ENCODE data around the gene NFE2L2.

DNA sequence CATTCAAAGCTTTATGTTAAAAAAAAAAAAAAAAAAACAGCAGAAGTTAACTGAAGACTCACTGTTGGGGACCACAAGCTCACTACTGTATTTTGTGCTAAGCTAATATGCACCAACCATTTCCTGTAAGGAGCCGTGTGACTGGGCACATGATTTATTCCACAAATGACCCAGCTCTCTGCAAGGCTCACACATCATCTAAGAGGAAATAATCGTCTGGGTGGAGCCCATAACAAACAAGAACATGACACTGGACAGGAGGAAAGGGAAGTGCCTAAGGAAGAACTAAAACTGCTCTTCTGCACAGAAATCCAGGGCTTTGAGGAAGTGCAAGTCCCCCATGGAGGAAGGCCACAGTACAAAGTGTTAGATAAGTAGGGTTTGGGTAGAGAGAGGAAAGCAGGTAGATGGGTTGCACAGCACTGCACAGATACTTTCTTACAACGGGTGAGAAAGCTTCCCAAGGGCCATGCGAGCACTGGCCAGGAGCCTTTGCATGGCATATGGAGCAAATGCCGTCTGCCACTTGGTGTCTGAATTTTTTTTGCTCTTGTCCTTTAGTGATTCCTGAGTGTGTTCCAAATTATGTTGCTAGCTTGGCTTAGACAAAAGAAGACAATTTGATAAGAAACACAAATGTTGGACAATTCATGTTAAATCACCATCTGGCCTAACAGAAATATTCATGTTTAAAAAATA, 24.4 kb downstream of the NFE2L2 start:
- TF ChIP-seq, protein P1, sequence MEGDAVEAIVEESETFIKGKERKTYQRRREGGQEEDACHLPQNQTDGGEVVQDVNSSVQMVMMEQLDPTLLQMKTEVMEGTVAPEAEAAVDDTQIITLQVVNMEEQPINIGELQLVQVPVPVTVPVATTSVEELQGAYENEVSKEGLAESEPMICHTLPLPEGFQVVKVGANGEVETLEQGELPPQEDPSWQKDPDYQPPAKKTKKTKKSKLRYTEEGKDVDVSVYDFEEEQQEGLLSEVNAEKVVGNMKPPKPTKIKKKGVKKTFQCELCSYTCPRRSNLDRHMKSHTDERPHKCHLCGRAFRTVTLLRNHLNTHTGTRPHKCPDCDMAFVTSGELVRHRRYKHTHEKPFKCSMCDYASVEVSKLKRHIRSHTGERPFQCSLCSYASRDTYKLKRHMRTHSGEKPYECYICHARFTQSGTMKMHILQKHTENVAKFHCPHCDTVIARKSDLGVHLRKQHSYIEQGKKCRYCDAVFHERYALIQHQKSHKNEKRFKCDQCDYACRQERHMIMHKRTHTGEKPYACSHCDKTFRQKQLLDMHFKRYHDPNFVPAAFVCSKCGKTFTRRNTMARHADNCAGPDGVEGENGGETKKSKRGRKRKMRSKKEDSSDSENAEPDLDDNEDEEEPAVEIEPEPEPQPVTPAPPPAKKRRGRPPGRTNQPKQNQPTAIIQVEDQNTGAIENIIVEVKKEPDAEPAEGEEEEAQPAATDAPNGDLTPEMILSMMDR (IDR thresholded peaks at IDR 0.05) = no peak
- no peak for TF ChIP-seq SIN3A (IDR thresholded peaks at IDR 0.05; ENCODE audit: borderline replicate concordance, insufficient read depth, low read depth, low read length)
- TF ChIP-seq, protein P2, sequence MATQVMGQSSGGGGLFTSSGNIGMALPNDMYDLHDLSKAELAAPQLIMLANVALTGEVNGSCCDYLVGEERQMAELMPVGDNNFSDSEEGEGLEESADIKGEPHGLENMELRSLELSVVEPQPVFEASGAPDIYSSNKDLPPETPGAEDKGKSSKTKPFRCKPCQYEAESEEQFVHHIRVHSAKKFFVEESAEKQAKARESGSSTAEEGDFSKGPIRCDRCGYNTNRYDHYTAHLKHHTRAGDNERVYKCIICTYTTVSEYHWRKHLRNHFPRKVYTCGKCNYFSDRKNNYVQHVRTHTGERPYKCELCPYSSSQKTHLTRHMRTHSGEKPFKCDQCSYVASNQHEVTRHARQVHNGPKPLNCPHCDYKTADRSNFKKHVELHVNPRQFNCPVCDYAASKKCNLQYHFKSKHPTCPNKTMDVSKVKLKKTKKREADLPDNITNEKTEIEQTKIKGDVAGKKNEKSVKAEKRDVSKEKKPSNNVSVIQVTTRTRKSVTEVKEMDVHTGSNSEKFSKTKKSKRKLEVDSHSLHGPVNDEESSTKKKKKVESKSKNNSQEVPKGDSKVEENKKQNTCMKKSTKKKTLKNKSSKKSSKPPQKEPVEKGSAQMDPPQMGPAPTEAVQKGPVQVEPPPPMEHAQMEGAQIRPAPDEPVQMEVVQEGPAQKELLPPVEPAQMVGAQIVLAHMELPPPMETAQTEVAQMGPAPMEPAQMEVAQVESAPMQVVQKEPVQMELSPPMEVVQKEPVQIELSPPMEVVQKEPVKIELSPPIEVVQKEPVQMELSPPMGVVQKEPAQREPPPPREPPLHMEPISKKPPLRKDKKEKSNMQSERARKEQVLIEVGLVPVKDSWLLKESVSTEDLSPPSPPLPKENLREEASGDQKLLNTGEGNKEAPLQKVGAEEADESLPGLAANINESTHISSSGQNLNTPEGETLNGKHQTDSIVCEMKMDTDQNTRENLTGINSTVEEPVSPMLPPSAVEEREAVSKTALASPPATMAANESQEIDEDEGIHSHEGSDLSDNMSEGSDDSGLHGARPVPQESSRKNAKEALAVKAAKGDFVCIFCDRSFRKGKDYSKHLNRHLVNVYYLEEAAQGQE (IDR thresholded peaks at IDR 0.05; ENCODE audit: insufficient read depth in 1 of 2, low read depth in 2 of 2, low read length in 1 of 2) = no peak
- no peak for TF ChIP-seq TCF7L2 (IDR thresholded peaks at IDR 0.05; ENCODE audit: low read depth, low read length)

Data from Panc1 (cell line).